NCI-H1105 treated with DMSO at 0.1 percent for 48 hours (cell line): Measurements from ENCODE around the gene CEACAM20.
A peak's percentile ranks its signal among the peaks of the same experiment; 100 is the strongest.
"Not testable (repeated sequence)": the region's sequence is repeated elsewhere in the genome, so short reads cannot be mapped to it uniquely, and the experiment has no call there.

ENCODE experiments used
- DNase-seq: peaks from one replicate; lab custom pipeline; 2025; lab: John Stamatoyannopoulos, UW

The CEACAM20 gene

DNA sequence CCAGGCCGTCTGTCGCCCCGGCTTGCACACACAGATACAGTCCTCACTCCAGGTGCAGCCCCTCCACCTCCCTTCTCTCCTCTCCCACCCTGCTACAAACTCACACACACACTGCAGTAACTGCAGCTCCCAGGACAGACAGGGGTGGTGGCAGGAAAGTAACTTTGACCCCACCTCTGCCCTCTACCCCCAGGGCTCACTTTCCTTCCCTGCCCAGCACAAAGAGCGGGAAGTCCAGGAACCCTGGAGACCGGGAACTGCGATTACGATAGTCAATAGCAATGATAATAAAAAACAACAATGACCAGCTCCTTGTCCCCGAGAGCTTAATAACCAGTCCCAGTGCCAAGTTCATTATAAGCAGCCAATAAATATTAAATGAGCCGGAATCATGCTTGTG, at the start of gene CEACAM20:
CEACAM20 (minus strand) TSS at position 140 of the 400 bp plus-strand sequence. CDS start 166 bp downstream, outside the sequence.
- DNase-seq = no peak

DNA sequence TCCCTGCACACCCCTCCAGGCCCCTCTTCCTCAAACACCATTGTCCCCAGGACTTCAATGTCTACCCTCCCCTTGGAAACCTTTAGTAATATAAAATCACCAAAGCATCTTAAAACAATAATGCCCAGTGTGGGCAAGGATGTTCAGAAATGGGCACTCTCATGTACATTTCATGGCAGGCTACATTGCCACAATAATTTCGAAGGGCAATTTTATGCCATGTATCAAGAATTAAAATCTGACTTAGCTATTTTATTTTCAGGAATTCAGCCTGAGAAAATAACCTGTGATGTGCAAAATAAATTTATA, 48.0 kb upstream of the CEACAM20 start:
- no peak for DNase-seq

DNA sequence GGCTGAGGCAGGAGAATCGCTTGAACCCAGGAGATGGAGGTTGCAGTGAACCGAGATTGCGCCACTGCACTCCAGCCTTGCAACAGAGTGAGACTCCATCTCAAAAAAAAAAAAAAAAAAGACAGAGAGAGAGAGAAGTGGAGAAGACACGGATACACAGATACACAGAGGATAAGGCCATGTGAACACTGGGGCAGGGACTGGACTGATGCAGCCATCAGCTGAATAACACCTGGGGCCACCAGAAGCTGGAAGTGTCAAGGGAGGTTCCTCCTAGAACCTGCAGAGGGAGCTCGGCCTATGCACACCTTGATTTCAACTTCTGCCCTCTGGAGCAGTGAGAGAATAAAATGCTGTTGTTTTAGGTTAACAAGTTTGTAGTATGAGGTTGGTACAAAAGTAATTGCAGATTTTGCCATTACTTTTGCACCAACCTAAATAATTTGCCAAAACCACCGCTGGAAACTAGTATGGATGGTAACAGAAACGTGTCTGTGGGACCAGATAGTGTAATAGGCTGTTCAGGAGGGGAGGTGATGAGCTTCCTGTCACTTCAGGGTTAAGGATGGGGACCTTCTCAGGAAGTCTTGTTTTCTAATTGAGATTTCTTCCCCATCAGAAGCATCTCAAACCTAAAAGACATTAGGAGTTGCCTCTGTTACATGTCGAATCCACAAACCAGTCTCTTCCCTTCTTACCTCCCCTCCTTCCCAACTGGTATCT, 47.5 kb upstream of the CEACAM20 start:
- DNase-seq = peak; percentile 28

DNA sequence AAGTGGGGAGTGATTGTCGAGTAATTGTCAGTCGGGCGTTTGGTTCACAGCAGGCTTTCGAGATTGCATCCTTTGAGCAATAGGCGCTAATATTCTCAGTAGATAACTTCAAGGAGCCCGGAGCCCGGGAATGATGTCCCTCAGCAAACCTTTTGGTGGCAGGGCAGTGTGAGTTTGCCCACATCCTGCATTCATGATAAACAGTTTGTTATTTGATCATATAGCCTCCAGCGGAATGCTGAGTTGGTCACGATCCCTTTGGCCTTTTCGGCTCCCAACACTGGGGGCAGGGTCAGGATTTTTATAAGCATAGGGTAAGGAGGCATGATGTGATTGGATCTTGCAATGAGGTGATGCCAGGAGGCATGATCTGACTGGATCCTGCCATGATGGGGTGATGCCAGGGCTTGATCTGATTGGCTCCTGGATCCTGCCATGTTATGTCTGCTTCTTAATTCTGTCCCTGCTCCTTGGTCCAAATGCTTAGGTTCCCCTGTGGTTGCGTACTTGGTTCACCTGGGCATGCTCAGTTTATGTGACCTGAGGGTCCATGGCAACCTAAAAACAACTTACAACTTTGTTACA, 45.7 kb upstream of the CEACAM20 start:
- no peak for DNase-seq

DNA sequence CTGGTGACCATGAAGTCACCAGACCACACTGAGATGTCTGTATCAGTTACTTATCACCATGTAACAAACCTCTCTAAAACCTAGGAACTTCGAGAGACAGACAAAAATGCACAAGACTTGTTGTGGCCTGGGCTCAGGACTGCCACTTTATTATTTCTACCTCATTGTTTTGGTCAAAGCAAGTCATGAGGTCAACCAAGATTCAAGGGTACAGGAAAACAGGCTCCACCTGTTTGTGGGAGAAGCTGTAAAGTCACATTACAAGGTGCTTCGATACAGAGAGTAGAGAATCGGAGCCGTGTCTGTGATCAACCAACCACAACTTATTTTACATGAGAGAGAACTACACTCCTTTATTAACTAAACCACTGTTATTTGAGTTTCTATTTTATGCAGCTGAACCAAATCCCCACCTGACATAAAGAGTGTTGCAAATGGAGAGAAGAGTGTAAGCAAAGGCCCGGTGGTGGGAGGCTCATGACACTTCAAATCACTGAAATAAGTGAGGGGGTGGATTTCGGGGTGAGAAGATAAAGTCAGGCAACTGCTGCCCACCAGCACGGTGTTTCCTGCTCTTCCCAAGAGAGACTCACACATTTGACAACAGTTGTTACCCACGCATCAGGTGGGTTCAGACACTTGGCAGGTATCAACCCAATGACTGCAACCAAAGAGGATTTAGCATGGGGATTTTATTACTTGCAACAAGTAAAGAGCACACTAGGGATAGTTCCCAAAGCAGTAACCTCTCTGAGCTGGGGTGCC, 44.9 kb upstream of the CEACAM20 start:
- no peak for DNase-seq

DNA sequence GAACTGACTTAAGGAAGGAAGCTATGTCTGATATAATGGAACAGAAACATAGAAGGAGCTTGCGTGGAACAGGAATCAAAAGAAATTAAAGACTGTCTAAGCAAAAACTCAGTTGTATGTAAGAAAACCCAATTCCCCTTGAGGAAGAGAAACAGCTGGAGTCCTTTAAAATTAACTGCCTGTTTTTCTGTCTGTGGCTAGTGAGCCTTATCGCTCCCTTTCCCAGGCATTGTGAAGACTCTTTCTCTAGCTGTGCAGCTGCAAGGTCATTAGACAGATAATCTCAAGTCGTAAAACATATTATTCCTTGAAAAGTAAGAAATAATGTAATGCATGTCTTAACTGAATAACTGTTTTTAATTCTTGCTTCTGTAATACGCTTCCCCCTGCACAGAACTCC, 44.2 kb upstream of the CEACAM20 start:
- no peak for DNase-seq

DNA sequence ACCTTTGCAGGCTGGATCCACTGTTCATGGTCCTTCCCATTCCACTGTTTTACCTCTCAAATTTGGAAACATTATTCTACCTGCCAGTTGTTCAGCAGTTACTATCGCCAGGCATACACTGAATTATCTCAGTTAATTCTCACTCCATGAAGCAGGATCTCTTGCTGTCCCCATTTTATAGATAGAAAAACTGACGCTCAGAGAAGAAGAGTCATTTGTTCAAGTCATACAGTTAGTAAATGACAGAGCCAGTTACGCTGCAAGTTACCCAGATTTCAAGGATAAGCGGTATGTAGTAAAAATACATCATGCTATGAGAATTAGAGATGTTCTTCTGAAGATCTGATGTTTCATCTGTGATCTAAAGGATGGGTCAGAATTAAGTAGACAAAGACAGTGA, 43.7 kb upstream of the CEACAM20 start:
- no peak for DNase-seq

DNA sequence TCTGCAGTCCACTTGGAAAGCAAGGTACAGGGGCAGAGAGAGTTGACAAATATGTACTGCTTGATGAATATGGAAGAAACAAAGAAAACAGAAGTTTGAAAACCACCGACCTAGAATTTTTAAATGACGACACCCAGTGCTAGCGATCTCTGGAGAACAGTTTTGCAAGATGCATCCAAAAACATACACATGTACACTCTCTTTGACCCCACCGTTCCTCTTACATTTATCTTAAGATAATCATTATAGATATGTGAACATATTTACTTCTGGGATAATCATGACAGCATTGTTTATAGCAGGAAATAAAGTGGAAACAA, 43.1 kb upstream of the CEACAM20 start:
- no peak for DNase-seq

DNA sequence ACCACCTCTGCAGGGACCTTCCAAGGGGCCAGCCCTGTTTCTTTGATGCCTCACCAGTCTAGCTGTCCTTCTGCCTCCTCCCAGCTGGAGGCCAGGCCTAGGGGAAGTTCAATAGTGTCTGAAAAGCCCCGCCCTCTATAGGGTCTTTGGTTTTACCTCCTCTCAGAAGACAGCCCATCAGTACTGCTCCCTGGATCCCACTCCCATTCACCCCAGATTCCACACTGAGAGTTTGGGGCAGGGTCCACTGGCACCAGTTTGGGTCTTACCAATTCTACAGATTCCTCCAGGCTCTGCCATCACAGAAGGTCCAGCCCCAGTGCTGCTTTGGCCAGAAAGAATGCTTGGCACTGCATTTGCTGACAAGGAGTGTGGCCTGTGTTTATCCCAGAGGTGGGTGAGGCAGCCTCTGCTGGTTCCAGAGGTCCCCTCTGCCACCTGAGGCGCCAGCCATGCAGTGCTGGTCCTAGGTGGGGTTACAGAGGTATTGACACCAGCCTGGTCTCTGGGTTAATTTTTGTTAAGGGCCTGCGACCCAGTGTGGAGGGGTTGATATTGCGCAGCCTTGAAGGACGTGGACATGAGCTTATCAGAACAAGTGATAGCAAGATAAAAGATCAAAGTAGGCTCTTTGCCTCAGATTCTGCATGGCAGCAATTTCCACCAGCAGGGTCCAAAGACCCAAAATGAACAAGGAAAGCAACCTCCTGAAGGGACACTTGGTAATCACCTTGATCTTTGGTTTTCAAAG, 42.5 kb upstream of the CEACAM20 start:
- no peak for DNase-seq

DNA sequence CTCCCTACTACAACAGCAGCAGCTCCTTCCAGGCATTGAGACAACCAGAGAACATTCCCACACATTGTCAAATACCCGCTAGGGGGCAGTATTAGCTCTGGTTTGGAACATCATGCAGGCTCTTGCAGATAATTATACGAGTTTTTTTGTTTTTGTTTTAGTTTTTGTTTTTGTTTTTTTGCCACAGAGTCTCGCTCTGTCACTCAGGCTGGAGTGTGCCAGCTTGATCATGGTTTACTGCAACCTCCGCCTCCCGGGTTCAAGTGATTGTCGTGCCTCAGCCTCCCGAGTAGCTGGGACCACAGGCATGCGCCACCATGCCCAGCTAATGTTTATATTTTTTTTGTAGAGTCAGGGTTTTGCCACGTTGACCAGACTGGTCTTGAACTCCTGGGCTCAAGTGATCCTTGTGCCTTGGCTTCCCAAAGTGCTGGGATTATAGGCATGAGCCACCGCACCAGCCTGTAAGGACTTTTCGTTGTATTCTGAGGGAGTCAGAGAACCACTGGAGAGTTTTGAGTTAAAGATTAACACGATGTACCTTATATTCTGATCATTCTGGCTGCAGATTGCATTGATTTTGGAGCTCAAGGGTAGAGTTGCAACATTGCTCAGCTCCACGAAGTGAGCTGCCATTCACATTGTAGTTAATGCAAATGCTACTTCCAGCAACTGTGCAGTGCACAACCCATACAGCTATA, 41.7 kb upstream of the CEACAM20 start:
- DNase-seq = peak; percentile 42

DNA sequence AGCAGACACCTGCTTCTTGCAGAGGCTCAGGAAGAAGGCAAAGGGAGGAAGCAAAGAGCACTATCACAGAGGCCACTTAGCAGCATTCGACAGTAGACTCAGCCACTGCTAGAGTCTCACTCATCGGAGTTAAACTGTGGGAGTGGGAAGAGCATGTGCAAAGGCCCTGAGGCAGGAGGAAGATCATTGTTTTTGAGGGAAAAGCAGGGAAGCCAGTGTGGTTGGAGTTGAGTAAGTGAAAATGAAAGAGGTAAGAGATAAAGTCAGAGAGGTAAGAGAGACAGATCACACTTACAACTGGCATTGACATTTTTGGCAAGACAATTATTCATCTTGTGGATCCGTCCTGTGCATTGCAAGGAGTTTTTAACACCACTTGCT, 41.1 kb upstream of the CEACAM20 start:
- no peak for DNase-seq

DNA sequence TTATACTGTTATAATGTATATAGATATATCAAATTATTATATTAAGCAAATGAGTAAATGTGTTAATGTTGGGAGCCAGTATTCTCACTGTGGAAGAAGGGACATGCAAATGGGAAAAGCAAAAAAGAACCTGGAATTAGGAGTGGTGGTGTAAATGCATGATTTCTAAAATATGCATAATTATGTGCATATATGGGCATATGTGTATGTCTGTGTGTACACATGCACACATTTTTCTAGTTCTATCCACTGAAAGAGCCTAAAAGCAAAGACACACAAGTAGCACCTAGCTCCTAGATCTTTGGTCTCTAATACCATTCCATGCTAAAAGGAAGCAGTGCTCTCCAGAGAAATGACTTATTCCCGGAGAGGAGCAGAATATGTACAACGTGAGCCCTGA, 38.3 kb upstream of the CEACAM20 start:
- DNase-seq = no peak

DNA sequence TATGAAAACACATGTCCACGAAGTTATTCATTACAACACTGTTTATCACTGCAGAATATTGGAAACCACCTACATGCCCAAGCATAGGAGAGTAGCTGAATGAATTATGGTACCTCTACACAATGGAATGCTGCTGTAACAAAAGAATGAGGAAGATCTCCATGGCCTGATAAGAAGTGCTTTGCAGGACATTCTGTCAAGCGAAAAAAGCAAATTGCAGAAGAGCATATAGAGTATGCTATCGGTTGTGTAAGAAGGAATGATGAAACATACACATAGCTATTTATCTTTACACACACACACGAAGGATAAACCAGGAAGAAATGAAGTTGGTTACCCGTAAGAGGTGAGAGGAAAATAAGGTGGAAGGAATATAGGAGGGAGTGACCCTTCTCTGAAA, 37.5 kb upstream of the CEACAM20 start:
- no peak for DNase-seq

DNA sequence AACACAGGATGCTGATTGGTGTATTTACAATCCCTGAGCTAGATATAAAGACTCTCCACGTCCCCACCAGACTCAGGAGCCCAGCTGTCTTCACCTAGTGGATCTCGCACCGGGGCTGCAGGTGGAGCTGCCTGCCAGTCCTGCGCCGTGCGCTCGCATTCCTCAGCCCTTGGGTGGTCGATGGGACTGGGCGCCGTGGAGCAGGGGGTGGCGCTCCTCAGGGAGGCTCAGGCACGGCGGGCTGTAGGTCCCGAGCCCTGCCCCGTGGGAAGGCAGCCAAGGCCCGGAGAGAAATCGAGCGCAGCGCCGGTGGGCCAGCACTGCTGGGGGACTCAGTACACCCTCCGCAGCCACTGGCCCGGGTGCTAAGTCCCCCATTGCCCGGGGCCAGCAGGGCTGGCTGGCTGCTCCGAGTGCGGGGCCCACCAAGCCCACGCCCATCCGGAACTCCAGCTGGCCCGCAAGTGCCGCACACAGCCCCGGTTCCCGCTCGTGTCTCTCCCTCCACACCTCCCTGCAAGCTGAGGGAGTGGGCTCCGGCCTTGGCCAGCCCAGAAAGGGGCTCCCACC, 33.7 kb upstream of the CEACAM20 start:
- DNase-seq = not testable (repeated sequence)

DNA sequence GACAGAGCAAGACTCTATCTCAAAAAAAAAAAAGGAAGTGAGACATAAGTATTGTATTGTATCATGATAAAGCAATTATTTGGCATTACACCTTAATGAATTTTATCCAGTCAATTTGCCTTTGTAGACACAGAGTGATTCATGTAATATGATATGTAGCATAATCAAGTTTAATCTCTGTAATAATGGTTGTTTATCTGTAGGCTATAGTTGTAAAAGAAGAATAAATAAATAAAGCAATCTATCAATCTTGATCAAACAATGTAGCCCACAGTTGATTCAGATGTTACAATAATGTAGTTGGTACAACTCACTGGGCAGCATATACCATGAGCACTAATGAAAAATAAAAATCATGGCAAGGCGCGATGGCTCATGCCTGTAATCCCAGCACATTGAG, 28.5 kb upstream of the CEACAM20 start:
- DNase-seq = no peak

DNA sequence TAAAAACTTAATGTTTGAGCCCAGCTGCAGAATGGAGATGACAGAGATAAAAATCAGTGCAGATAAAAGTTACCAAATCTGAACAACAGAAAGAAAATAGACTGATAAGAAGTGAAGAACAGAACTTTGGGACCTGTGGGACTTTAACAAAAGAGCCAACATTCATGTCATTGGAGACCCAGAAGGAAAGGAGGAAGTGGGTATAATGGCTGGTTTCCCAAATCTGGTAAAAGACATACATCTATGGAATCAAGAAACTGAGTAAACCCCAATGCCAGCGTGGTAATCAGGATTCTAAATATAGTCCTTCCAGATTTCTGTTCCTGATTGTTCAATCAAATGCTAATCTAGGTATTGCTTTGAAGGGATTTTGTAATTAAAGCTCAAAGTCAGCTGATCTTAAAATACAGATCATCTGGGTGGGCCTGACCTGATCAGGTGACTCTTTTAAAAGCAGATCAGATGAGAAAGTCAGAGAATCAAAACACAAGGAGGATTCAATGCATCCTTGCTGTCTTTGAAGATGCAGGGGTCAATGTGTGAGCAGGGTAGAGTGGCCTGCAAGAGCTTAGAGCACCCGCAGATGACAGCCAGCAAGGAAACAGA, 25.3 kb upstream of the CEACAM20 start:
- DNase-seq = no peak

DNA sequence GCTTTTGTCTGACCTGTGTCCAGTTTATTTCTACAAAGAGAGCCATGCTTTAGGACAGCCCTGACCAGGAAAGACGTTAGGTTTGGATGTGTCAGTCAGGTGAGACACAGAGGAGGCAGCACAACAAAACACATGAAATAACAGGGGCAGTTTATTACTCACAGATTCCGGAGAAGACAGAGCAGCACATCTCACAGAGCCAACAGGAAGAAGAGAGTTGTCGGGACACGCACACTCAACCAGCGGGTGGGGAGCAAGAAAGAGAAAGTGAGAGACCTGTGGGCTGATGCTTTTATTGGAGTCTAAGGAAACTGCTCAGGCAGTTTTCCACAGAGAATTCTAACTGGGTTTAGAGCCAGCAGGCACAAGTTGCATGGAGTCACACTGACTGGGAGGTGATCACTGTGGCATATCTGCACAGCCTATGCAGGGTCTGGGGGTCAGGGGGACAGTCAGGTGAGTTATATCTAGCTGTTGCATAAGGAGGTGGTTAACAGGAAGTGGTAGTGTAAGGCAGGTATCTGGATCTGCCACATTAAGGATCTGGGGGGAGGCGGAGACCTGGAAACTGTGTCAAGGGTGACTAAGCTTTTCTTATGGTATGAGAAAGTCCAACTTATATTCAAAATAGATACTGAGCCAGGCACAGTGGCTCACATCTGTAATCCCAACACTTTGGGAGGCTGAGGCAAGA, 24.1 kb upstream of the CEACAM20 start:
- no peak for DNase-seq

DNA sequence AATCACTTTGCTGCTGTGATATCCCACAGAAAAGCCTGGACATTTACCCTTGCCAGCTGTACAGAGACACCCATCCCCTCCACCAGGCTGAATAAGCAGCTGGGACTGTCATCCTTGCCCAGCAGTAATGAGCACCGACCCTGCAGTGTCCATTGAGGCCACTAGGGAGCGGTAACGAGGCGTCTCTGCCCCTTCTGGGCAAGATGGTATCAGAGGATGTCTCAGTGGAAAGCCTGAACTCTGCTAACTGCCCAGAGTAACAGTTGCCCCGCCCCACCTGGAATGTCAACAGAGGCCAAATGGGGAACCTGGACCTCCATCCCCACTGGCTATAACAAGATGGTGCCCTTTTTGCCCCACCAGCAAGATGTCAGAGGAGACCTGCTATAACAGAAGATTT, 22.8 kb upstream of the CEACAM20 start:
- no peak for DNase-seq

DNA sequence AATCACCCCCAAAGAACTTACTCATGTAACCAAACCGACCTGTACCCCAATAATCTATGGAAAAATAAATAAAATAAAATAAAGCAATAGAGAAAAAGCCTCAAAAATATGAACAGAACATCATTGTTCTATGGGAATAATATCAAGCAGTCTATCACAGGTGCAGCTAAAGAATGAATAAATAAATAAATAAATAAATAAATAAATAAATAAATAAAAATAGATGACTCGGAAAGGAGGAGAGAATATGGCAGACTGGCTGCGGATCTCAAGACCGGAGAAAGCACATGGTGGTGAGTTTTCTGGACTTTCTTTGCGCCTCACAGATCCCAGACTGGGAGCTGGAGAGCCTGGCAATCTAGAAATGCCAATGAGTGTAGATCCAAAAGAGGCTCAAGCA, 22.4 kb upstream of the CEACAM20 start:
- no peak for DNase-seq

DNA sequence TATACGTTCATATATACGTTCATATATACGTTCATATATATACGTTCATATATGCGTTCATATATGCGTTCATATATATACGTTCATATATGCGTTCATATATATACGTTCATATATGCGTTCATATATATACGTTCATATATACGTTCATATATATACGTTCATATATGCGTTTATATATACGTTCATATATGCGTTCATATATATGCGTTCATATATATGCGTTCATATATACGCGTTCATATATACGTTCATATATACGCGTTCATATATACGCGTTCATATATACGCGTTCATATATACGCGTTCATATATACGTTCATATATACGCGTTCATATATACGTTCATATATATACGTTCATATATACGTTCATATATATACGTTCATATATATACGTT, 21.5 kb upstream of the CEACAM20 start:
- not testable (repeated sequence) for DNase-seq

DNA sequence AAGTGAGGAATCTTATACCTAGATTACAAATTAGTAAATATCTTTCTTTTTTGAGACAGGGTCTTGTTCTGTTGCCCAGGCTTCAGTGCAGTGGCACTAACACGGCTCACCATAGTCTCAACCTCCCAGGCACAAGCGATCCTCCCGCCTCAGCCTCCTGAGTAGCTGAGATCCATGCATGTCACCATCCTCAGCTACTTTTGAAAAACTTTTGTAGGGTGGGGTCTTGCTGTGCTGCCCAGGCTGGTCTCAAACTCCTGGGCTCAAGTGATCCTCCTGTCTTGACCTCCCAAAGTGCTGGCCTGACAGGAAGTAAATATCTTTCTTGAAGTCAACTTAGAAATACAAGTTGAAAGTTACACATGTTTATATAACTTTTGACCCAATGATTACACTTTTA, 20.0 kb upstream of the CEACAM20 start:
- DNase-seq = no peak
